ENCODE results near the gene PRADC1. TPM values are rescaled to one million over a fixed set of nuclear protein-coding genes. Genes with fewer than 3 reads are reported as not detected.

Gene PRADC1
- total and polyA plus RNA-seq, 9 of the 15 experiments (the other 6 are each of a cell fraction or from before 2014, with no cell fraction given), result 7.3 to 47.4 (median 34.2) TPM

GRCh38 chr2:73233154-73233931, at the start of gene PRADC1 (continued):
- no peak for TF ChIP-seq TSHZ1 (CRISPR knock-in tag; IDR thresholded peaks at IDR 0.05)
- TF ChIP-seq TFE3 (CRISPR knock-in tag; IDR thresholded peaks at IDR 0.05), result no peak
- TF ChIP-seq FOS (IDR thresholded peaks at IDR 0.05; ENCODE audit: extremely low read depth, insufficient read length), result peak; percentile 99
- 0 out of 4 replicates have a peak, but pooled peaks of 1 of the 2 experiments have one; percentile 28 for TF ChIP-seq FOXA3 (CRISPR knock-in tag; conservative IDR thresholded peaks at IDR 0.05 in 1 of 2, IDR thresholded peaks at IDR 0.05 in 1 of 2)
- peak; percentile 85 for TF ChIP-seq CHD2 (IDR thresholded peaks at IDR 0.05; ENCODE audit: low read depth, low read length)
- TF ChIP-seq NKRF (IDR thresholded peaks at IDR 0.05; ENCODE audit: borderline replicate concordance), result peak; percentile 92
- TF ChIP-seq NCOA2 (IDR thresholded peaks at IDR 0.05; ENCODE audit: partially characterized antibody in 2 of 2), result no peak
- no peak for TF ChIP-seq TBL1XR1 (IDR thresholded peaks at IDR 0.05; ENCODE audit: low read length in 2 of 2)

Measured in K562 (cell line).